Neuronal stem cell (in vitro differentiated cells): ENCODE measurements around the gene MSH5. TPM values are rescaled to one million over a fixed set of nuclear protein-coding genes. Genes with fewer than 3 reads are reported as not detected.
"Not testable (repeated sequence)": the region's sequence is repeated elsewhere in the genome, so short reads cannot be mapped to it uniquely, and the experiment has no call there.

Experiments
- DNase-seq: peaks from one replicate; pipeline ENCODE4 v3.0.0-alpha.2; 2013; ENCODE audit warnings: low spot score
- H2AFZ ChIP-seq: one replicate; pipeline ENCODE4 v1.6.1; 2013; ENCODE audit warnings: mild to moderate bottlenecking, low read length, inconsistent platforms
- H2AK5ac ChIP-seq: 2 replicates; pipeline ENCODE4 v1.6.1; 2013; ENCODE audit warnings: low read depth, mild to moderate bottlenecking, inconsistent platforms, low read length, moderate library complexity, mixed read lengths
- H2BK120ac ChIP-seq: 2 replicates; pipeline ENCODE4 v1.6.1; 2013; ENCODE audit warnings: low read depth, mild to moderate bottlenecking, inconsistent platforms, low read length, moderate library complexity, mixed read lengths
- H2BK12ac ChIP-seq: one replicate; pipeline ENCODE4 v1.6.1; 2013; ENCODE audit warnings: low read length, inconsistent platforms
- H2BK15ac ChIP-seq: 2 replicates; pipeline ENCODE4 v1.6.1; 2013; ENCODE audit warnings: mild to moderate bottlenecking, low read length, inconsistent platforms, mixed read lengths
- H2BK5ac ChIP-seq: one replicate; pipeline ENCODE4 v1.6.1; 2013; ENCODE audit warnings: inconsistent platforms, mild to moderate bottlenecking, low read length, moderate library complexity
- H3K14ac ChIP-seq: one replicate; pipeline ENCODE4 v1.6.1; 2013; ENCODE audit warnings: low read length, inconsistent platforms
- H3K18ac ChIP-seq: 2 replicates; pipeline ENCODE4 v1.6.1; 2013; ENCODE audit warnings: low read length, inconsistent platforms
- H3K23ac ChIP-seq: 2 replicates; pipeline ENCODE4 v1.6.1; 2013; ENCODE audit warnings: low read depth, mild to moderate bottlenecking, mixed read lengths, low read length, inconsistent platforms; ENCODE audit not compliant: poor library complexity
- H3K27ac ChIP-seq: replicated peaks from 3 replicates; pipeline ENCODE4 v1.5.1; 2013; ENCODE audit warnings: low read length, inconsistent platforms
- H3K27me3 ChIP-seq, 3 experiments: 2 replicates each; pipeline ENCODE4 v1.6.1; 2013; ENCODE audit warnings: low read length in 3 of 3, mild to moderate bottlenecking in 2 of 3, inconsistent platforms in 1 of 3, low read depth in 1 of 3, mixed read lengths in 1 of 3, moderate library complexity in 1 of 3; ENCODE audit not compliant: control insufficient read depth in 3 of 3, insufficient read depth in 3 of 3
- H3K36me3 ChIP-seq, 2 donors: replicated peaks in 1 of 2; 2 replicates each; pipeline ENCODE4 v1.6.1; 2013; ENCODE audit warnings: low read length in 2 of 2; ENCODE audit not compliant: control insufficient read depth in 2 of 2, insufficient read depth in 2 of 2
- H3K4ac ChIP-seq: 2 replicates; pipeline ENCODE4 v1.6.1; 2013; ENCODE audit warnings: inconsistent platforms, mild to moderate bottlenecking, low read length, moderate library complexity
- H3K4me1 ChIP-seq, 2 donors: 1 replicate in 1 of 2; 2 replicates in 1 of 2; pipeline ENCODE4 v1.6.1; 2013; ENCODE audit warnings: low read length in 2 of 2, low read depth in 1 of 2; ENCODE audit not compliant: control insufficient read depth in 2 of 2, insufficient read depth in 1 of 2
- H3K4me2 ChIP-seq: one replicate; pipeline ENCODE4 v1.6.1; 2013; ENCODE audit warnings: mild to moderate bottlenecking, low read length, inconsistent platforms; ENCODE audit not compliant: insufficient read depth, poor library complexity, severe bottlenecking
- H3K4me3 ChIP-seq, 2 donors: 2 replicates each; pipeline ENCODE4 v1.5.1; 2013; ENCODE audit warnings: low read length in 2 of 2, mild to moderate bottlenecking in 2 of 2, inconsistent platforms in 1 of 2, moderate library complexity in 1 of 2
- H3K79me1 ChIP-seq: one replicate; pipeline ENCODE4 v1.6.1; 2013; ENCODE audit warnings: low read depth, mild to moderate bottlenecking, inconsistent platforms, low read length, moderate library complexity
- H3K9ac ChIP-seq: one replicate; pipeline ENCODE4 v1.6.1; 2013; ENCODE audit warnings: mild to moderate bottlenecking, low read depth, low read length, inconsistent platforms; ENCODE audit not compliant: poor library complexity
- H3K9me3 ChIP-seq, 2 donors: replicated peaks in 1 of 2; 2 replicates each; pipeline versions ENCODE3 to v1.6.1; 2013; ENCODE audit warnings: low read length in 2 of 2, mild to moderate bottlenecking in 2 of 2, inconsistent platforms in 1 of 2, low read depth in 1 of 2, mixed read lengths in 1 of 2, moderate library complexity in 1 of 2; ENCODE audit not compliant: control insufficient read depth in 2 of 2, insufficient read depth in 1 of 2
- H4K8ac ChIP-seq: one replicate; pipeline ENCODE4 v1.6.1; 2013; ENCODE audit warnings: low read depth, mild to moderate bottlenecking, inconsistent platforms, low read length, moderate library complexity
- H4K91ac ChIP-seq: one replicate; pipeline ENCODE4 v1.6.1; 2013; ENCODE audit warnings: low read length, low read depth, mild to moderate bottlenecking, inconsistent platforms; ENCODE audit not compliant: poor library complexity
- WGBS, 2 donors: extraction: QIAGEN DNeasy Blood & Tissue Kit; methylation state at CpG; one replicate each; pipeline ENCODE4 v1.1.7; 2013; ENCODE audit warnings: missing lambda C conversion rate in 2 of 2, mixed read lengths in 1 of 2; ENCODE audit not compliant: insufficient read length in 2 of 2, insufficient replicate concordance in 1 of 2; ENCODE audit errors: extremely low coverage in 2 of 2; 5-methylcytosine and 5-hydroxymethylcytosine counted together
- small RNA-seq: library from polyadenylated mRNA; stranded (forward); fragments of <200 nt; extraction: miRNeasy Mini kit (QIAGEN cat#:217004); gene quantifications from one replicate; pipeline ENCODE3, GENCODE V24; 2013; ENCODE audit not compliant: insufficient read depth

The MSH5 gene

DNA sequence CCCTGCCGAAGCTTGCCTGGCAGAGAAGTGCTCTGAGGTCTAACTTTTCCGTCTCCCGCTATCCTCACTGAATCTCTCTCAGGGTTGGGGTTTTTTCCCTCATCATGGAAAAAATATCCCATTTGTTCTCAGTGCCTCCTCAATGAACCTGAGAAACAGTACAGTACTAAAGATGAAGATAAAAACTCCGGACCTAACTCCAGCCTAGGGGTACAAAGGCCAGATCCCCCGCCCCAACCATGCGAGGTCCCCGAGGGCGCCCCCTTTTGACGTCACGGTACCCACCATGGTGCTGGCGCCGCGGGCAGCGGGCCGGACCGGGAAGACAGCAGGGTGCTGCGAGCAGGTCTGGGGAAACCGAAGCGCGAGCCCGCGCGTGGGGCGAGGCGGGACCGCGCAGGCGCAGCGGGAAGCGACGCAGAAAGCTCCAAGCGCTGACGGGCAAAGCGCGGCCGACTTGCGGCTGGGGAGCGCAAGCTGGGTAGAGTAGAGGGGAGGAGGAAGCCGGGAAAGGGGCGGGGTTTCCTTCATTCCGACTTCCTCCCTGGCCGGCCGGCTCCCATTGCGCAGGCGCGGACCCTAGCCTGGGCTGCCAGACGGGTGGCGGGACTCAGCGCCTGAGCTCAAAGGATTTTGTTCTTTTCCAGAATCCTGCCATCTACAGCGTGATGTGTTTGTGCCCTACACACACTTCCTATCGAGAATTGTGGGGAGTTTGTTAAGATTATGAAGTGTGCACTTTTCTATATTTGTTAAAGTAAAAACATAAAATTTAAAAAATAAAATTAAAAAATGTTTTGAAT is 66.9 kb downstream of the MSH5 start, which contains the start of gene LSM2:
Gene LSM2 (minus strand): TSS at position 497 of the 803 bp plus-strand sequence. CDS start 209 bp downstream, at position 288.
- H2BK12ac ChIP-seq: no peak within 1 kb of the TSS
- peaks cover 2% of the 10 kb centered on the region in 2 donors for H3K4me1 ChIP-seq
- no peak within 1 kb of the TSS for H4K91ac ChIP-seq
- peak within 1 kb of the TSS; percentile 99 for H3K18ac ChIP-seq
- peak within 1 kb of the TSS; percentile 96 for H3K27ac ChIP-seq
- H2BK120ac ChIP-seq: no peak within 1 kb of the TSS
- no peak within 1 kb of the TSS for H4K8ac ChIP-seq
- DNase-seq: peak; percentile 98
- H3K4ac ChIP-seq: no peak within 1 kb of the TSS
- H2AK5ac ChIP-seq: no peak within 1 kb of the TSS
- WGBS, 2 donors: no CpG with 5 or more reads among the region's 51 CpGs
- no peak within 1 kb of the TSS for H2BK15ac ChIP-seq
- peaks cover 2% of the 10 kb centered on the region for H3K79me1 ChIP-seq
- H3K4me3 ChIP-seq: peak within 1 kb of the TSS; percentile 76 to 100
- peak within 1 kb of the TSS; percentile 74 for H3K4me2 ChIP-seq
- H3K36me3 ChIP-seq: peaks cover 3 to 32% of the 10 kb centered on the region in 2 donors
- no peak within 1 kb of the TSS for H2BK5ac ChIP-seq
- H2AFZ ChIP-seq: peak within 1 kb of the TSS; percentile 98
- H3K9me3 ChIP-seq: no peaks in the 10 kb centered on the region
- H3K9ac ChIP-seq: peak within 1 kb of the TSS; percentile 98
- H3K14ac ChIP-seq: peak within 1 kb of the TSS; percentile 39
- peak within 1 kb of the TSS; percentile 97 for H3K23ac ChIP-seq
- H3K27me3 ChIP-seq: no peaks in the 10 kb centered on the region

DNA sequence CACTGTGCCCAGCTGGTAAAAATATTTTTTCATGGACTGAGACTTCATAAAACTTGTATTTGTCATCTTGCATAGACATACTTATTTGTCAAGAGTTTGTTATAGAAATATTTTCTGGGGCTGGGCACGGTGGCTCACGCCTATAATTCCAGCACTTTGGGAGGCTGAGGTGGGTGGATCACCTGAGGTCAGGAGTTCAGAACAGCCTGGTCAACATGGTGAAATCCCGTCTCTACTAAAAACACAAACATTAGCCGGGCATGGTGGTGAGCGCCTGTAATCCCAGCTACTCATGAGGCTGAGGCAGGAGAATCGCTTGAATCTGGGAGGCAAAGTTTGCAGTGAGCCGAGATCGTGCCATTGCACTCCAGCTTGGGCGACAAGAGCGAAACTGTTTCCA is 68.8 kb downstream of the MSH5 start:
- not testable (repeated sequence) for H2BK15ac ChIP-seq, H3K79me1 ChIP-seq, H4K8ac ChIP-seq, H3K9me3 ChIP-seq, H3K18ac ChIP-seq, H2BK12ac ChIP-seq, H3K14ac ChIP-seq, H2BK5ac ChIP-seq, H3K4ac ChIP-seq, H2BK120ac ChIP-seq, H3K23ac ChIP-seq, H3K27me3 ChIP-seq, H2AFZ ChIP-seq, H3K4me1 ChIP-seq, DNase-seq, H3K4me2 ChIP-seq, H2AK5ac ChIP-seq, H3K9ac ChIP-seq, H3K27ac ChIP-seq, H4K91ac ChIP-seq, H3K4me3 ChIP-seq
- no CpG with 5 or more reads among the region's 10 CpGs for WGBS, 2 donors
- peaks cover 0 to 17% of the 10 kb centered on the region in 2 donors for H3K36me3 ChIP-seq

DNA sequence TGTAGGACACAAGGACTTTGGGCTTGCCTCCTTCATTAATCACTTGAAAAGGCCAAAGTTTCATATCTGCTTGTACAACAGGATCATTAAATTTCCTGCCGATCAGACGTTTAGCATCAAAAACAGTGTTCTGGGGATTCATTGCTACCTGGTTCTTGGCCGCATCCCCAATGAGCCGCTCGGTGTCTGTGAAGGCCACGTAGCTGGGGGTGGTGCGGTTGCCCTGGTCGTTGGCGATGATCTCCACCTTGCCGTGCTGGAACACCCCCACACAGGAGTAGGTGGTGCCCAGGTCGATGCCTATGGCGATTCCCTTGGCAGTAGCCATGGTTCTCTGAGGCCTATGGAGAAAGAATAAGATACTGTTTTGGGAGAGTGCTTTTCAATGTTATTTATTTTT is 71.8 kb downstream of the MSH5 start:
- Histone ChIP-seq H3K27ac (no peak overlapping the region), H4K8ac (no peak overlapping the region), H3K4me1 (peaks cover 0 to 5% of the 10 kb centered on the region in 2 donors), H3K9me3 (peaks cover 0 to 6% of the 10 kb centered on the region in 2 donors), H3K9ac (no peak overlapping the region), H2BK5ac (no peak overlapping the region), H3K4me3 (no peak overlapping the region), H3K18ac (no peak overlapping the region), H3K23ac (no peak overlapping the region), H2BK12ac (peak overlapping the region; percentile 66), H4K91ac (no peak overlapping the region), H3K4ac (no peak overlapping the region), H3K27me3 (no peaks in the 10 kb centered on the region), H2BK120ac (no peak overlapping the region), H3K79me1 (no peaks in the 10 kb centered on the region), H3K36me3 (no peaks in the 10 kb centered on the region), H2AK5ac (peak overlapping the region; percentile 57), H2BK15ac (peak overlapping the region; percentile 46), H2AFZ (no peak overlapping the region), H3K14ac (no peak overlapping the region), H3K4me2 (no peak overlapping the region)
- no peak for DNase-seq
- no CpG with 5 or more reads among the region's 12 CpGs for WGBS, 2 donors

Small RNA genes within 50 kb of the gene (small RNA-seq; reads per million reads assigned to genes)
- gene LY6G6D: not detected
- gene MIR4646: 2.0 reads per million
- gene MSH5-SAPCD1: not detected
- not detected for gene RF00019
- not detected for gene RNU6-850P
- gene SAPCD1: not detected
